Natural killer cell (primary cell): ENCODE data around the gene ZNF768. TPM values are rescaled to one million over a fixed set of nuclear protein-coding genes. Genes with fewer than 3 reads are reported as not detected.

ENCODE experiments used
- ATAC-seq, 3 donors: fragments of 150-1000 bp in 2 of 3; fragments of 200-7000 bp in 1 of 3; cut with Tn5 transposase; 1 replicate in 1 of 3; 2 replicates in 2 of 3; pipeline ENCODE4 v1.10.0; 2021; ENCODE audit warnings: mild to moderate bottlenecking in 2 of 3, moderate library complexity in 2 of 3
- DNase-seq, 2 donors: peaks; one replicate each; pipeline versions ENCODE4 v3.0.0 to v3.0.0-alpha.2; 2013 to 2021; ENCODE audit warnings: mixed read lengths in 1 of 2
- H3K27ac ChIP-seq: one replicate; pipeline ENCODE4 v1.5.1; 2013; ENCODE audit warnings: mild to moderate bottlenecking, low read length
- H3K27me3 ChIP-seq: one replicate; pipeline ENCODE4 v1.6.1; 2013; ENCODE audit warnings: low read length; ENCODE audit not compliant: control insufficient read depth, insufficient read depth
- H3K36me3 ChIP-seq: one replicate; pipeline ENCODE4 v1.6.1; 2013; ENCODE audit warnings: low read length; ENCODE audit not compliant: control insufficient read depth, insufficient read depth
- H3K4me1 ChIP-seq: one replicate; pipeline ENCODE4 v1.6.1; 2013; ENCODE audit warnings: low read length; ENCODE audit not compliant: control insufficient read depth, insufficient read depth
- H3K4me3 ChIP-seq: one replicate; pipeline ENCODE4 v1.5.1; 2013; ENCODE audit warnings: low read length
- H3K9me3 ChIP-seq: one replicate; pipeline ENCODE4 v1.6.1; 2013; ENCODE audit warnings: low read length; ENCODE audit not compliant: control insufficient read depth, insufficient read depth
- H3K27ac Mint-ChIP-seq, 2 donors: one replicate each; pipeline ENCODE4 v1.8.0; 2022; ENCODE audit warnings: mild to moderate bottlenecking in 2 of 2, mixed read lengths in 2 of 2, moderate library complexity in 1 of 2
- H3K27me3 Mint-ChIP-seq, 2 donors: one replicate each; pipeline ENCODE4 v1.8.0; 2022; ENCODE audit warnings: low read depth in 2 of 2, mixed read lengths in 2 of 2
- H3K36me3 Mint-ChIP-seq: one replicate; pipeline ENCODE4 v1.8.0; 2022; ENCODE audit warnings: mixed read lengths
- H3K4me1 Mint-ChIP-seq, 2 donors: one replicate each; pipeline ENCODE4 v1.8.0; 2022; ENCODE audit warnings: mixed read lengths in 2 of 2
- H3K4me3 Mint-ChIP-seq: one replicate; pipeline ENCODE4 v1.8.0; 2022; ENCODE audit warnings: mild to moderate bottlenecking, moderate library complexity, mixed read lengths
- H3K9me3 Mint-ChIP-seq, 2 donors: one replicate each; pipeline ENCODE4 v1.8.0; 2022; ENCODE audit warnings: mixed read lengths in 2 of 2
- CTCF ChIP-seq: fragments of 200-600 bp; IDR thresholded peaks from one replicate; pipeline ENCODE4 v1.8.0; 2022; ENCODE audit warnings: antibody characterized with exemption
- WGBS: methylation state at CpG from one replicate; pipeline ENCODE4 v1.1.7; 2013; ENCODE audit warnings: missing lambda C conversion rate; ENCODE audit not compliant: insufficient coverage; 5-methylcytosine and 5-hydroxymethylcytosine counted together
- intact Hi-C: fragments of 100-400 bp; cut with micrococcal nuclease; formaldehyde crosslinking; loops from one replicate; pipeline ENCODE4 v1.14.2; 2022
- total RNA-seq, 4 donors: library from RNA; stranded (reverse); fragments of 120-200 nt in 1 of 4; gene quantifications; one replicate each; pipeline versions ENCODE4 v1.2.3 to v1.2.4, GENCODE V29; 2013 to 2022

The ZNF768 gene
- total RNA-seq, 3 donors from 2014 or later (not counting 1 experiment from before 2014, with no cell fraction given) = 3.3 to 7.2 (median 5.6) TPM

- Mint-ChIP-seq H3K9me3 (no peaks in the 10 kb centered on the region), H3K4me1 (peaks cover 22 to 30% of the 10 kb centered on the region in 2 donors), H3K36me3 (no peaks in the 10 kb centered on the region), H3K4me3 (peak overlapping the region; percentile 96), H3K27ac (peak overlapping the region; percentile 83 to 95), H3K27me3 (no peaks in the 10 kb centered on the region)
- peak; percentile 27 to 42 (median 30) for ATAC-seq
- Histone ChIP-seq H3K9me3 (no peaks in the 10 kb centered on the region), H3K27ac (peak overlapping the region; percentile 94), H3K4me1 (peaks cover 38% of the 10 kb centered on the region), H3K36me3 (peaks cover 8% of the 10 kb centered on the region), H3K27me3 (no peaks in the 10 kb centered on the region), H3K4me3 (peak overlapping the region; percentile 87)
- no peak for TF ChIP-seq CTCF
- intact Hi-C loops = loop anchor here (1.0 to 10.0 kb wide), 4 partner anchors 23 to 100 kb away; partner anchors contain the start of genes DCTPP1, ZNF764 and ZNF785
- peak in 1 of 2 donors; percentile 73 for DNase-seq
- 3% methylated on average over 18 of the region's 18 CpGs for WGBS
Measured at GRCh38 chr16:30535106-30535776, 8.9 kb upstream of the ZNF768 start.

- peaks cover 38% of the 10 kb centered on the region for H3K4me1 ChIP-seq
- no peaks in the 10 kb centered on the region for H3K27me3 Mint-ChIP-seq
- H3K36me3 Mint-ChIP-seq = no peaks in the 10 kb centered on the region
- peaks cover 8% of the 10 kb centered on the region for H3K36me3 ChIP-seq
- peak within 1 kb of the TSS; percentile 96 for H3K4me3 Mint-ChIP-seq
- intact Hi-C loops = loop anchor here (1.0 to 10.0 kb wide), 4 partner anchors 24 to 100 kb away; partner anchors contain the start of genes DCTPP1, ZNF764 and ZNF785
- no peaks in the 10 kb centered on the region for H3K9me3 ChIP-seq
- H3K27ac ChIP-seq = peak within 1 kb of the TSS; percentile 94
- peak; percentile 86 to 93 (median 89) for ATAC-seq
- H3K27me3 ChIP-seq = no peaks in the 10 kb centered on the region
- no peak for TF ChIP-seq CTCF
- peak within 1 kb of the TSS; percentile 87 for H3K4me3 ChIP-seq
- no peaks in the 10 kb centered on the region for H3K9me3 Mint-ChIP-seq
- peaks cover 22 to 30% of the 10 kb centered on the region in 2 donors for H3K4me1 Mint-ChIP-seq
- DNase-seq = peak; percentile 86 to 96
- under 1% methylated on average over 70 of the region's 70 CpGs for WGBS
- H3K27ac Mint-ChIP-seq = peak within 1 kb of the TSS; percentile 83 to 95
Measured at GRCh38 chr16:30534368-30535105, 8.2 kb upstream of the ZNF768 start, which contains the start of gene ZNF747. ZNF747 (minus strand) TSS chr16:30534858; CDS start chr16:30534679, 179 bp downstream.

GRCh38 chr16:30533748-30534367, 7.5 kb upstream of the ZNF768 start:
- Mint-ChIP-seq H3K9me3 (no peaks in the 10 kb centered on the region), H3K36me3 (no peaks in the 10 kb centered on the region), H3K4me1 (peaks cover 22 to 26% of the 10 kb centered on the region in 2 donors), H3K27me3 (no peaks in the 10 kb centered on the region), H3K27ac (peak overlapping the region; percentile 83 to 95), H3K4me3 (peak overlapping the region; percentile 96)
- Histone ChIP-seq H3K4me1 (peaks cover 34% of the 10 kb centered on the region), H3K27me3 (no peaks in the 10 kb centered on the region), H3K36me3 (peaks cover 8% of the 10 kb centered on the region), H3K27ac (peak overlapping the region; percentile 94), H3K9me3 (no peaks in the 10 kb centered on the region), H3K4me3 (peak overlapping the region; percentile 87)
- intact Hi-C loops = loop anchor here (10.0 kb wide), 1 partner anchor 99 kb away; the partner anchor contains the start of gene DCTPP1
- no peak for ATAC-seq
- DNase-seq = peak in 1 of 2 donors; percentile 41
- 17% methylated on average over 29 of the region's 29 CpGs for WGBS
- TF ChIP-seq CTCF = no peak
